Fibroblast of skin of left biceps (primary cell): ENCODE results near the gene PARS2.

ENCODE experiments used
- DNase-seq, 2 experiments: peaks; one replicate each; pipeline ENCODE4 v3.0.0-alpha.2; 2013; ENCODE audit warnings: low read depth in 2 of 2

The PARS2 gene

GRCh38 chr1:54736685-54737084 lies 27.6 kb downstream of the PARS2 start:
- no peak for DNase-seq

DNA sequence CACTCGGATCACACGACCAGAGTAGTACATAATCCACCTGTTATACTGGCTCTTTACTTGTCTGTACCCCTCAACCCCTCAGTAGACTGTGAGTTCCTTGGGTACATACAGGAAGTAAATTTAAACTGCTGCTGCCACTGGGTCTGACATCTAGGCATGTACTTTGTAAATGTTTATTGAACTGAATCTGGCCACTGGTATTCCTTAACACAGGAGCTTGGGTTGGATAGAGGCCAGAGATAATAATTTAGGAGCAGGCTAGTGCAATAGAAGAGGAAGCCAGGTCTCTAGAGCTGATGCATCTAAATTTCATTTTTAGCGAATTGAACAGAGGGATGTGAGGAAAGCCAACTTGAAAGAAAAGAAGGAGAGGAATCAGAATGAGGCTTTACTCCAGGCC lies 36.3 kb downstream of the PARS2 start:
- DNase-seq = no peak

DNA sequence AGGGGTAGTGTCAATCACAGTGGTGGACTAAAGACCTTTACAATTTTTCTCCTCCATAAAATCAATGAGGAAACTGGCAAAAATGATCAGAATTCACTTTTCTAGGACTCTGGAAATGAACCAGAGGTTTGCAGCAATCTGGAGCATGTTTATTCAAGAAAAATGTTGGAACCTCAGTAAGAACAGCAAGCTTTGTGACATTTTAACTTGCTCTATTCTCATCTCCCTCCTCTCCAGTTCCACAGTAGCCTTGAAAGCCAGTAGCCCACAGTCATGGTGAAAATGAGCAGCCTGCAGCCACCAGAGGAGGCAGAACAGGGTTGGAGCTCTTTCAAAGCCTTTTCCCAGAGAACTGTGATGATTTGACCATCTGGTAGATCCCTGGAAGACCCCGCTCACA lies 39.6 kb downstream of the PARS2 start:
- DNase-seq = no peak

- DNase-seq = no peak
Measured at GRCh38 chr1:54723985-54724384, 40.3 kb downstream of the PARS2 start.

GRCh38 chr1:54721719-54722118 lies 42.6 kb downstream of the PARS2 start:
- DNase-seq = no peak

- DNase-seq = peak; percentile 3 to 10
Measured at GRCh38 chr1:54716299-54717047, 47.9 kb downstream of the PARS2 start.

DNA sequence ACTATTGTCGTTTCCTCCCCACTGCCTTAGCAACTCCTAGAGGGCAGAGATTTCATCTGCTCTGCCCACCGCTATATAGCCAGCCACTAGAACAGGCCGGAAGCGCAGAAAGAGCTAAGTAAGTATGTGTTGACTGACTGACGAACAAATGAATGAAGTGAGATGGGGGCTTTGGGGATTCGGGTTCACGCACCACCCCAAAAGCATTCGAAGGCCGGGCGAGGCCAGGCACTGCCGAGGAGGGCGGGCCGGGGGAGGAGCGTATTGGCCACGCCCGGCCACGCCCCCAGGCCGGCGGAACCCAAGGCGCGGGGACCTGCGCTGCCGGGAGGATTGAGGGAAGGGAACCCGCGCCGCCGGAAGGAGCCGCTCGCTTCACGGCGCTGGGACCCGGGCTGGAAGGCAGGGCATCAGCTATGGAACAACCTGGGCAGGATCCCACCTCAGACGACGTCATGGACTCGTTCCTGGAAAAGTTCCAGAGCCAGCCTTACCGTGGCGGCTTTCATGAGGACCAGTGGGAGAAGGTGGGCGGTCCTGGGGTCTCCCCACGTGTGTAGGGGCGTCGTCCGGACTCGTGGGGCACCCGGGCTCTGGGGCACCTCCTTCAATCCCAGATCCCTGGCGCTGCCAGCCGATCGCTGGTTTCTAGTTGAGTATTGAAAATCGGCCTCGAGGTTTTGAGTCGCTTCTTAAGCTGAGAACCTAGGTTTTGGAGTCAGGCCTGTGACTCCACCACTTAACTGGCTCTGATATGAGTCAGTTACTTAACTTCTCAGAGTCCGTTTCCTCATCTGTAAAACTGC lies 48.6 kb downstream of the PARS2 start, which contains the start of gene TTC4:
Gene TTC4 (plus strand): TSS at position 369 of the 806 bp plus-strand sequence. CDS start 48 bp downstream, at position 417.
- DNase-seq = peak; percentile 39 to 47

DNA sequence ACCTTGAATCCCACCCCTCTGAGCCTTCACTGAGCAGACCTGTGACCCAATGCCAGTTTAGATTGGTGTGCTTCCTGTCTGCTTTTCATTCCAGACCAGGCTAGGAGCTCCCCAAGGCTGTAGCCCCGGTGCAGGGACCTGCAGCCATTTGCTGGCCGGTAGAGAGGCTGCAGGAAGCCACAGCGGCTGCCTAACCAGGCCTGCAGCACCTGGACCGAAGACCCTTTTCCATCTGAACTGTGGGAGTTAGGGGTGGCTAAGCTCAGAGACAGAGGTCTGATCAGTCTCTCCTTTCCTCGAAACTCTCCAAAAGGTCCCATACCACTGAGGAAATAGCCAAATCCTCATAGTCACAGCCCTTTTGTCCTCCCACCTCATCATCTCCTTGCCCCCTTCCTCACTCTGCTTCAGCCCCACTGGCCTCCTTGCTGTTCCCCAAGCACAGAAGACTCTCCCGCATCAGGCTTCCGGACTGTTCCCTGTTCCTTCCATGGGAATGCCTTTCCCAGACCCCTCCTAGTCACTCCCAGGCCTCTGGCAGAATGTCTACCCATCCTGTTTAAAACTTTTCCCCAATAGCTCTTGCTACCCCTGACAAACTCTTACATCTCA lies 49.3 kb downstream of the PARS2 start:
- DNase-seq = no peak

- no peak for DNase-seq
Measured at GRCh38 chr1:54711536-54711935, 52.8 kb downstream of the PARS2 start.

DNA sequence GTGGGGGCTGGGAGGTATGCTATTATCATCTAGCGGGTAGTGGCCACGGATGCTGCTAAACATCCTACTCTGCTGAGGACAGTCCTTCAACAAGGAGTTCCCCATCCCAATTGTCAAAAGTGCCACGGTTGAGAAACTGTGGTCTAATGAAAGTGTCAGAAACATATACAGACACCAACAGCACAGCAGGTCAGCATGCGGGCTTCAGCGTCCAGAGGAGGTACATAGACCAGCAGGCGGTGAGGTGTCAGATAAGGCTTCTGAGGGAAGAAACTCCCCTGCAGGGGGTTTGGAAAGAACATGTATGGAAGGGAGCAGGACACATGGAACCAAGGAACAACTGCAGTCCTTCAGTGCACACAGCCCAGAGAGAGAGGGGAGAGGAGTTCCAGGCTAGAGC lies 53.5 kb downstream of the PARS2 start:
- DNase-seq = no peak

DNA sequence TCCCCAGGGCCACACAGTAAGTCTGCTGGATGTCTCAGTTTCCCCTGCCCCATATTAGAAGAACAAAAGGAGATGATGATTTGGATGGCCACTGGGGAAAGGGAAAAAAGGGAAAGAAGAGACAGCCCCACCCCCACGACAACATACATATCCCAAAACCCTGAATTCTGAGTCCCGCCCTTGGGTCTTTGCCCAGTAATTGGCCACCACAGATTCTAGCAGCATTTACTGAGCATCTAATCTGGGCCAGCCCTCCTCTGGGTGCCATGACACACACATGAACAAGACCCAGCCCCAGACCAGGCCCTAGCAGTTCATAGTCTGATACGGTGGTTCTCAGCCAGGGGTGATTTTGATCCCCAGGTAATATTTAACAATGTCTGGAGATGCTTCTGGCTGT lies 53.9 kb downstream of the PARS2 start:
- DNase-seq = no peak

DNA sequence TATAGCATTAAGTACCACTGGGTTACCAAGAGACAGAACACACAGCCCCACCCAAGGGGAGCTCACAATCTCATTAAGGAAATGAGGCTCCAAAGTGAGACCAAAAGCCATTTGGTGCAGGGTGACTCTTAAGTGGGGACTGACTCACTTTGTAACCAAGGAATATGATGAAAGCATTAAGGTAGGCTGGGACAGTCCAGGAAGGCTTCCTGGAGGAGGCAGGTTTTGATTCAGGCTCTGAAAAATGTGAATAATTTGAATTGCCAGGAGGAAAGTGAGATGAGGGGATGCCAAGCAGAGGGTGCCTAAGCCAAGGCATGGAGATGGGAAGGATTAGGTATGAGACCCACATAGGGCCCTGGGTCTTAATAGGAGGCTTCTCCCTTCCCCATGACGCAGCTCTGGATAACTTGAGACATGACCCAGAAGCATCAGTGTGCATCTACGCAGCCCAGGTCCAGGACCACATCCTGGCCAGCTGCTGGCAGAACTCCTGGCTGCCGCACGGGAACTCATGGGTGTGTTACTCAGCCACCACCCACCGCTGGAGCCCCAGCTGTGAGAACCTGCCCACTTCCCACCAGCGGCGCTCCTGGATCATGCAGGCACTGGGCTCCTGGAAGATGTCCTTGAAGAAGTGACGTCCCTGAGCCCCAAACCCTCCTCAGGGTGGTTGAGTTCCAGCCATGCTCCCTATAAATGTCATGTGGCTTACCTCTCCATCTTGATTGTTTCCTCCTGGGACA lies 54.6 kb downstream of the PARS2 start:
- DNase-seq = no peak

DNA sequence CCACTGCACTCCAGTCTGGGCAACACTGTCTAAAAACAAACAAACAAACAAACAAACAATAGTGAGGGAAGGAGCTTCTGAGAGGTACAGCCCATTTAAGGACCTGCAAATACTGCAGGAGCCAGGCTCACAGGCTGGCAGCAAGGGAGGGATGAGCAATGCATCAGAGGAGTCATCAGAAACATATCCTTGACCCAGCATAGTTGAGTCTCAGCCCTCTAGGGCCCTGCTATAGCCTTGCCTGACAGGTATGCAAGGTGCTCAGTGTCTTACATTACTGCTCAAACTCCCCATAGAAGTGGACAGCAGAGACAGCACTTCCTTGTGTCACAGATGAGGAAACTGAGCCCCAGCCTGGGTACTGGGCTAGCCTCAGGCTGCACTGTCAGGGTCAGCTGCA lies 55.9 kb downstream of the PARS2 start:
- DNase-seq = no peak
